Sigmoid colon (tissue), 4 donors: Measurements from ENCODE around the gene MSX2.

Experiments used
- POLR2A ChIP-seq, 2 donors: fragments of 450-650 bp; IDR thresholded peaks; one replicate each; pipeline ENCODE4 v1.6.1; 2016; ENCODE audit warnings: antibody characterized with exemption in 2 of 2, mild to moderate bottlenecking in 2 of 2, moderate library complexity in 2 of 2
- POLR2AphosphoS5 ChIP-seq, 4 donors: sonication (generic); formaldehyde crosslinking; IDR thresholded peaks; one replicate each; pipeline ENCODE4 v1.6.1; 2017; ENCODE audit warnings: antibody characterized with exemption in 4 of 4
- TF ChIP-seq, protein P1 (sequence below), 4 experiments: fragments of 450-650 bp in 3 of 4; fragments of 200-600 bp in 1 of 4; IDR thresholded peaks; one replicate each; pipeline ENCODE4 v1.5.1; 2016 to 2019; ENCODE audit warnings: antibody characterized with exemption in 4 of 4, mild to moderate bottlenecking in 3 of 4, moderate library complexity in 2 of 4

DNA sequence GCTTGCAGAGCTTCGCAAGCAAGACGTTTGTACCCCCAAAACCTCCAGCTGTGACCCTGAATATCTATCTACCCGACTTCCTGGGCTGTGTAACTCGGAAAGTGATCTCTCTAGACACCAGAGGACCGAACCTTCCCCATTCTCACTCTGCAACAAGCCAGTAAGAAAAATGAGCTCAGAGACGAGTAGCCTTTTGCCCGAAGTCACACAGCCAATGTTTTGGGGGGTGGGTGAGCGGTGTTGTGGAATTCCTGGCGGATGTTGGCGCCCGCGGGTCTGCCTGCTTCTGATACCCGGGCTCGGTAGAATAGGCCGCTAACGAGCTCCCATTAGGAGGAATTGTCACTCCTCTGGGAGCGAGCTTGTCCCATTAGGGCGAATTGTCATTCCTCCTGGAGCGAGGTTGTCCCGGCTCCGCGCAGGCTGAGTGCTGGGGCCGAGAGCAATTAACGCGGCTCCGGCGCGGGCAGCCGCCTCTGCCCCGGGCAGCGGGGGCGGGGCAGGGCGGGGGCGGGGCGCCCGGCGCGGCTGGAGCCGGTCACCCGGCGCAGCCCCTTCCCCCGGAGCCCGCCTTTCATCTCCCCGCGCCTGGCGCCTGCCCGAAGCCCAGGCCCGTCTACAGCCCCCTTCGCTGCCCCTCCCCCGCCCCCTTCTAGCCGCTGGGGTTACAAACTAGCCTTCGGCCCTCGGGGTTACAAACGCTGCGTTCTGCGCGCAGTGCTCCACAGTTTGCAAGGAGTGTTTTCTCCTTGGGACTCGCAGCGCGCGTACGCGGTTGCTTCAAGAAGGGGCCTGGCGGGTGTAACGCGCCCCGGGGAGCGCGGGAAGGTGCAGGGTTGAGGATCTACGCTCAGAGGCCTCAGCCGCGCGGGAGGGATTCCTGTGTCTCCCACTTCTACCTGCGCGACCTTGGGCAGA is 3.5 kb upstream of the MSX2 start:
- TF ChIP-seq, protein P1, sequence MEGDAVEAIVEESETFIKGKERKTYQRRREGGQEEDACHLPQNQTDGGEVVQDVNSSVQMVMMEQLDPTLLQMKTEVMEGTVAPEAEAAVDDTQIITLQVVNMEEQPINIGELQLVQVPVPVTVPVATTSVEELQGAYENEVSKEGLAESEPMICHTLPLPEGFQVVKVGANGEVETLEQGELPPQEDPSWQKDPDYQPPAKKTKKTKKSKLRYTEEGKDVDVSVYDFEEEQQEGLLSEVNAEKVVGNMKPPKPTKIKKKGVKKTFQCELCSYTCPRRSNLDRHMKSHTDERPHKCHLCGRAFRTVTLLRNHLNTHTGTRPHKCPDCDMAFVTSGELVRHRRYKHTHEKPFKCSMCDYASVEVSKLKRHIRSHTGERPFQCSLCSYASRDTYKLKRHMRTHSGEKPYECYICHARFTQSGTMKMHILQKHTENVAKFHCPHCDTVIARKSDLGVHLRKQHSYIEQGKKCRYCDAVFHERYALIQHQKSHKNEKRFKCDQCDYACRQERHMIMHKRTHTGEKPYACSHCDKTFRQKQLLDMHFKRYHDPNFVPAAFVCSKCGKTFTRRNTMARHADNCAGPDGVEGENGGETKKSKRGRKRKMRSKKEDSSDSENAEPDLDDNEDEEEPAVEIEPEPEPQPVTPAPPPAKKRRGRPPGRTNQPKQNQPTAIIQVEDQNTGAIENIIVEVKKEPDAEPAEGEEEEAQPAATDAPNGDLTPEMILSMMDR (IDR thresholded peaks at IDR 0.05), result no peak
- TF ChIP-seq POLR2A (IDR thresholded peaks at IDR 0.05), result no peak
- TF ChIP-seq POLR2AphosphoS5 (IDR thresholded peaks at IDR 0.05), result no peak
